Right cardiac atrium (tissue), 5 donors: Measurements from ENCODE around the gene TOX3. TPM values are rescaled to one million over a fixed set of nuclear protein-coding genes. Genes with fewer than 3 reads are reported as not detected.

Source experiments
- ATAC-seq, 2 donors: fragments of 200-7000 bp; cut with Tn5 transposase; one replicate each; pipeline versions ENCODE4 v1.8.0 to v1.9.1; 2020; ENCODE audit warnings: moderate library complexity in 2 of 2, mild to moderate bottlenecking in 1 of 2
- DNase-seq, 3 donors: peaks; one replicate each; pipeline ENCODE4 v3.0.0-alpha.2; 2020
- H3K27ac ChIP-seq: one replicate; pipeline ENCODE4 v1.5.1; 2013; ENCODE audit warnings: mild to moderate bottlenecking, low read length, control low read depth, moderate library complexity
- H3K27me3 ChIP-seq: one replicate; pipeline ENCODE4 v1.6.1; 2013; ENCODE audit not compliant: control insufficient read depth, insufficient read depth
- H3K4me1 ChIP-seq: one replicate; pipeline ENCODE4 v1.6.1; 2013; ENCODE audit warnings: low read length; ENCODE audit not compliant: control insufficient read depth, insufficient read depth
- H3K4me3 ChIP-seq: one replicate; pipeline ENCODE4 v1.5.1; 2013; ENCODE audit warnings: low read length, control low read depth
- H3K9me3 ChIP-seq: one replicate; pipeline ENCODE4 v1.6.1; 2013; ENCODE audit warnings: low read length; ENCODE audit not compliant: control insufficient read depth
- WGBS: extraction: QIAGEN DNeasy Blood & Tissue Kit; methylation state at CpG from one replicate; pipeline ENCODE4 v1.1.7; 2013; 5-methylcytosine and 5-hydroxymethylcytosine counted together
- intact Hi-C, 4 donors: fragments of 100-400 bp; cut with DNase I; formaldehyde crosslinking; loops; one replicate each; pipeline versions ENCODE4 v1.11.0 to v1.14.0; 2022 to 2023
- polyA plus RNA-seq: library from polyadenylated mRNA; stranded (reverse); fragments of 200-250 nt; gene quantifications from one replicate; pipeline ENCODE4 v1.2.3, GENCODE V29; 2013
- total RNA-seq, 4 donors: library from RNA; stranded (reverse); fragmentation: NEBNext Ultra II Directional; extraction: Animal tissue kit (Norgen Biotek cat#: 25700); gene quantifications; one replicate each; pipeline ENCODE4 v1.2.1, GENCODE V29; 2021
- donor health status: healthy with polysubstance abuse.
- donor health status: DM: no; HTN: yes; CAD: no.
- donor health status: DM: no; HTN: no; CAD: no.
- donor health status: DM: no; HTN: yes; CAD: no; lungs with severe emphysema.
- donor health status: DM: yes; HTN: yes; CAD: no.

TOX3 gene
- total and polyA plus RNA-seq, 5 donors = 0.02 TPM; not detected in 4

DNA sequence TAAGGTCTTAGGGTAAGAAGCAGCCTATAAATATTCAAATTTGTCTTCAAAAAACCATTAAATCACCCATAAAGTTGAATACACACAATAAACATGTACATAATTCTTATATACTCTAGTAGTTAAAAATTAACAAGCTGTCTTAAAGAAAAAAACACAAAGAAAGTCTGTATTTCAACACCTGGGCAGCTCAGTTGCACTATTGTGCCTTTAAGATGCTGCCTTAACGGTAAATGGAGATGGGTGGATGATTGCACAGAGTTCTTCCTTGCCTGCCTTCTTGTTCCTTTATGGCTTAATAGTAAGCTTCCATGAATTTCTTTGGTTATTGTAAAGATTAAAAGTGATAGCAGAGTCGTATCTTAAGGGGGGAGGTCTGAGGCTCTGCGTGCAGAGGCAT lies 105.1 kb downstream of the TOX3 start:
- H3K27ac ChIP-seq = no peak overlapping the region
- H3K9me3 ChIP-seq = peaks cover 2% of the 10 kb centered on the region
- 85% methylated on average over 3 of the region's 3 CpGs for WGBS
- DNase-seq = no peak
- ATAC-seq = no peak
- intact Hi-C loops = no loop called here
- H3K4me3 ChIP-seq = no peak overlapping the region
- no peaks in the 10 kb centered on the region for H3K27me3 ChIP-seq
- no peaks in the 10 kb centered on the region for H3K4me1 ChIP-seq

DNA sequence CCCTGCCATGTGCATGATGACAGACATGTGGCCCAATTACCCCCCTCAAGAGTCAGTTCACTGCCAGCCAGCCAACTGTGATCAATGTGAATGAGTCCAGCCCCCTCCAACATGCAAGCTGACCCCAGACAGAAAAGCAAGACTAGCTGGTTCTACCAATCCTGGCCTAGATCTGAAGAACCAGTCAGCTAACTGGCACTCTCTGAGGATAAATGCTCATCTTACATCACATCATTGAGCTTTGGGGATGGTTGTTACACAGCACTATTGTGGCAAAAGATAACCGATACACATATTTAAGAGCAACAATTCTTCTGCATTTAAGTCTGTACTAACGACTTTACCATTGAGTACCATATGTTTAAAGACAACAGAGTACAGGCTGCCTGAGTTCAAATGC lies 106.7 kb downstream of the TOX3 start:
- ATAC-seq (no peak), DNase-seq (no peak)
- H3K4me3 ChIP-seq = no peak overlapping the region
- WGBS = 90% methylated on average over 2 of the region's 2 CpGs
- no peaks in the 10 kb centered on the region for H3K4me1 ChIP-seq
- H3K27ac ChIP-seq = no peak overlapping the region
- peaks cover 2% of the 10 kb centered on the region for H3K9me3 ChIP-seq
- no peaks in the 10 kb centered on the region for H3K27me3 ChIP-seq
- intact Hi-C loops = no loop called here

DNA sequence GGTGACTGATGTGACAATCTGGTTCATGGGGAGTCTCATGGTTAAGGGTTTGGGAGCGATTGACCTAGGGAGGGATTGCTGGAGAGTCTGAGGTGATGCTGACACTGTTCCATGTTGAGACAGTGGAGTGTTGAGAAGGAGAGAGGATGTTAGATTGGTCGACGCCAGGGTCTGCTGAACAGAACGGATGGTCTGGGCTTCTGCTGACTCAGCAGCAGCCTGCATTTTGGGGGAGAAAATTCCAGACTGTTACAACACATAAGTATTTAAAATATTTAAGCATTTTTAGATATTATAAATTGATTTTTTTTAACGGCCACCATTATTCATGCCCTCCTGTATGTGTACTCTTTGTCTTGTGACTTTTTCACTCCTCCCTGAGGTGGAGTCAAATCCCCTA lies 107.2 kb downstream of the TOX3 start:
- DNase-seq (no peak), ATAC-seq (no peak)
- H3K9me3 ChIP-seq = peaks cover 2% of the 10 kb centered on the region
- H3K4me3 ChIP-seq = no peak overlapping the region
- H3K27ac ChIP-seq = no peak overlapping the region
- intact Hi-C loops = no loop called here
- 77% methylated on average over 5 of the region's 5 CpGs for WGBS
- H3K4me1 ChIP-seq = no peaks in the 10 kb centered on the region
- H3K27me3 ChIP-seq = no peaks in the 10 kb centered on the region

DNA sequence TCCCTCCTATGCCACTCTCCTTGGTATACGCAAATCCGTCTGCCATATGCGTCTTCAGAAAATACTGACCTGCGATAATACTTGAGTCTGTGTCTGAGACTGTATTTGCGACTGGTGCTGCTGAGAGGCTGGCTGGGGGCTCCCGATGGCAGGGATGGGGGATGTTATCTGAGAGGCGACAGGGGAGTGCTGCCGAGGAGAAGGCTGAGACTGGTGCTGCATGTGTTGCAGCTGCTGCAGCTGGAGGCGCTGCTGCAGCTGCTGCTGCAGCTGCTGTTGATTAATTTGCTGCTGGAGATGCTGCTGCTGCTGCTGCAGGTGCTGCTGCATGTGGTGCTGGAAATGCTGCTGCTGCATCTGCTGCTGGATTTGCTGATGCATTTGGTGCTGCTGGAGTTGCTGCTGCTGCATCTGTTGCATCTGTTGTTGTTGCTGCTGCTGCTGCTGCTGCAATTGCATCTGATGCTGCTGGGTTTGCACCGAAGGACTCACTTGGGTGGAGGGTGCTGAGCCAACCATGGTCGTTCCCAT lies 107.7 kb downstream of the TOX3 start:
- H3K27me3 ChIP-seq = no peaks in the 10 kb centered on the region
- peaks cover 2% of the 10 kb centered on the region for H3K9me3 ChIP-seq
- 73% methylated on average over 11 of the region's 11 CpGs for WGBS
- DNase-seq (no peak), ATAC-seq (no peak)
- intact Hi-C loops = no loop called here
- no peak overlapping the region for H3K4me3 ChIP-seq
- H3K4me1 ChIP-seq = no peaks in the 10 kb centered on the region
- no peak overlapping the region for H3K27ac ChIP-seq

DNA sequence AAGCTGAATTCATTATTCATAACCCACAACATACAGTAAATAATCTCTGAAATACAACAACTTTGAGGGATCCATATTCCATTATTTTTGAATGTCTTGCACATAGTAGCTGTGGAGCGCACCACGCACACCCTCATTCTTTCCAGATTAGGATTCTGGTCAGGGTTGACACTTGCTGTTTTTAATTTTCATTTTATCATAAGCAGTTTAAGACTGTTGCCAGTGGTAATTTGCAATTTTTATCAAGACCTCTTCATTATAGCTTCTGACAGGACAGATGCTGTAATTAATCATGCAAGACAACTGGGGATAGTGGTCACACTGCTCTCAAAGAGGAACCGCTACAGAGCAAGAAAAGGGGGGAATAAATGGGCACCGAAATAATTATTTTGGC lies 109.7 kb downstream of the TOX3 start:
- Histone ChIP-seq H3K9me3 (peaks cover 2% of the 10 kb centered on the region), H3K4me3 (no peak overlapping the region), H3K27me3 (no peaks in the 10 kb centered on the region), H3K27ac (no peak overlapping the region), H3K4me1 (no peaks in the 10 kb centered on the region)
- intact Hi-C loops = no loop called here
- 84% methylated on average over 4 of the region's 4 CpGs for WGBS
- DNase-seq (no peak), ATAC-seq (no peak)

DNA sequence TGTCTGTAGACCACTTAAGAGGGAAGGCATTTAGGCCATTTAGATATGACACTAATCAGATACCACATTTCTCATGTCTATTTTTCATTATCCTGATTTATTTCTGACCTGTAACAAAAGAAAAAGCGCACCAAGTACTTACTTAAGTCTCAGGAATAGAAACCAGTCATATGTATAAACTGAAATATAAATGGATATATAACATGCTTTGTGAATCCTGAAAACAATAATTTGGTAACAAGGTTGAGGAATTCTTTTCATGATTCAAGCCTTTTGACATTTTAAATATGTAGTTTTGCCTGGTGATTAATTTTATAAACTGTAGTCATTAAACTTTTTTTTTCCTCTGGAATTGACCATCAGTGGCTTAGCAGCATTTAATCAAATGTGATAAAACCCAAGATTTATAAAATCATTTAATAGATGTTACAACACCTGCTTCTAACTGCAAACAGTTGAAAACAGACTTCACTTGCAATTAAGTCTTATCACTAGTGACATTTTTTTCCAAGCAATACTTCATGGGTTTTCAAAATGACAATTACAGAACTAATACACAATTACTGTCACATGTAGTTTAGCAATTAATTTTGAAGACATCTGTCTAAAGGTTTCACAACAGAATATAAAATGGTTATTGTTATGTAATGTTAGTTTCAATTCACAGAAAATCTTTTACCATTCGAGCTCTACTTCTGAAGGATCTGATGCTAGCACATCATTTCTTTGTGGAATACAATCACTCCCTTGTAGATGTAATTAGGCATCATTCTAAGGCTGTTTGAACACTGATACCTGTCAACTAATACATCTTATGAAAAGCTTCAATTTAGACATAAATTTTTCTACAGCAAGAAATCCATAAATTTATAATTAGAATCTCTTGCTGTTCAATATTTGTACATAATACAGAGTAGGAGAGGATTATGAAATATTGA lies 110.3 kb downstream of the TOX3 start:
- DNase-seq = no peak
- Histone ChIP-seq H3K27me3 (no peaks in the 10 kb centered on the region), H3K27ac (no peak overlapping the region), H3K4me3 (no peak overlapping the region), H3K4me1 (no peaks in the 10 kb centered on the region), H3K9me3 (peaks cover 2% of the 10 kb centered on the region)
- intact Hi-C loops = no loop called here
- ATAC-seq = no peak
- WGBS = 72% methylated on average over 2 of the region's 2 CpGs

DNA sequence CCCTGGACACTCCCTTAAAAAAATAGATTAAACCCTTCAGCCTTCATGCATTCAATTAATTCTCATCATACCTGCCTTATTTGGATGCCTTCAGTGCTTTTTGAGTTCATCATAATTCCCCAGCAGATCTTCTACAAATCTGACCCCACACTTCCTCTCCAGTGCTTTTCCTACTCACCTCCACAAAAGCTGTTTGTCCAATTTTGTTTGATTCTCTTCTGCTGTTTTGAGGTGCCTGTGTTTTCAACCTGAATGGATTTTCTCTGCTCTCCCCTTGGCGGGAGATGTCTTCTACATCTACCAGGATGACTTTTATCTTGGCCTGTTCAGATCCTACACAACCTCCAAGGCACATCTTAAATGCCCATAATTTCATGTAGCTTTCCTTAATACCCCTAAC lies 112.7 kb downstream of the TOX3 start:
- intact Hi-C loops = no loop called here
- Histone ChIP-seq H3K27ac (no peak overlapping the region), H3K9me3 (no peaks in the 10 kb centered on the region), H3K4me1 (no peaks in the 10 kb centered on the region), H3K27me3 (no peaks in the 10 kb centered on the region), H3K4me3 (no peak overlapping the region)
- ATAC-seq = no peak
- 84% methylated on average over 1 of the region's 1 CpG for WGBS
- no peak for DNase-seq

DNA sequence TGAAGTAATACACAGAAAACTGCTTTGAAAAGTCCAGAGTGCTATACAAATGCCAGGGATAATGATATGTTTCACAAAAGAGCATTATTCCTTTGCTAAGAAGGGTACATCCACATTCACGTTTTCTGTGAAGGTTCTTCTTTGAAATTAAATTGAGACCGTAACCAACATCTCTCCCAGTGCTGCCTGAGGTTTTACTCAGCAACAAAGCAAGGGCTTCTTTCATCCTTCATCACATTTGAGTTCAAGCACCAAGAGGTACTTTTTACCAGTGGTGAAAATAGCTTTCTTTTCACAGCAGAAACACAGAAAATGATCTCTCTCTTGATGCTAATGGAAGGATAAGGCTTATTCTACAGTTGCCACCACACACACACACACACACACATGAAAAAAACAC lies 113.3 kb downstream of the TOX3 start:
- Histone ChIP-seq H3K27me3 (no peaks in the 10 kb centered on the region), H3K27ac (no peak overlapping the region), H3K4me3 (no peak overlapping the region), H3K9me3 (no peaks in the 10 kb centered on the region), H3K4me1 (no peaks in the 10 kb centered on the region)
- ATAC-seq (no peak), DNase-seq (no peak)
- intact Hi-C loops = no loop called here
- WGBS = 65% methylated on average over 2 of the region's 2 CpGs

DNA sequence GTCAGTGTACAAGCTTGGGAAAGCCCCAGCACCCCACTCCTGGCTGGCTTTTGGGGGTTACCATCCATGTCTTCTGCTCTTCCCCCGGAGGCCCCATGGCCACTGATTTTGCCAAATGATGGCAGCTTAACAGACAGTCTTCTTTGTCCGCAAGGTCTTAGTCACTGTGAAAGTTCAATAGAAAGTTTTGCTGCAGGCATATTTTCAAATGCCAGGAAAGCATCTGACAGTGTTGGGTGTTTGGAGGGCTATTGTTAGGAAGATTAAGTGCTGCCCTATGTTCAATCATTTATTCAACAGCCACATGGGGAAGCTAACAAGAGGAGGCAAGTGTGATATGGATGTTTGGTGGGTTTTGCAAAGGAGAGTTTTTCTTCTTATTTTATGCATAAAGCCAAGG lies 122.4 kb downstream of the TOX3 start:
- Histone ChIP-seq H3K27ac (no peak overlapping the region), H3K27me3 (no peaks in the 10 kb centered on the region), H3K4me1 (no peaks in the 10 kb centered on the region), H3K9me3 (no peaks in the 10 kb centered on the region), H3K4me3 (no peak overlapping the region)
- ATAC-seq (no peak), DNase-seq (no peak)
- WGBS = 93% methylated on average over 2 of the region's 2 CpGs
- intact Hi-C loops = no loop called here

DNA sequence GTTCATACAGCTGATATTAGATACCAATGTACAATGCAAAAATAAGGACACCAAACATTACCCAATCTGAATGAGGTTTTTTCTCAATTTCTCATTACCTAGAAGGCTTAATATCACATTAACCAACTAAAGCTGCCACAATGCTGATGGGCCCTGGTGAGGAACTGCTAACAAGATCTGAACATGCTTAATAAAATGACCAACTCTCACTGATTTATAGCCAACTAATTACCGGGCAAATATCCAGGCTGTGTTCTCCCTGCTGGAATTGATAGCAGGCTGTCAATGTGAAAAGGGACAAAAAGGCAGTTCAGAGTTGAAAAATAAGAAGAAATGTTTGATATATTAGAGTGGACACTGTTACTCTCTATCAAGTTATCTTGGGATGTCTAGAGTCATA lies 124.6 kb downstream of the TOX3 start:
- Histone ChIP-seq H3K27me3 (no peaks in the 10 kb centered on the region), H3K9me3 (no peaks in the 10 kb centered on the region), H3K4me1 (no peaks in the 10 kb centered on the region), H3K4me3 (no peak overlapping the region), H3K27ac (no peak overlapping the region)
- DNase-seq (no peak), ATAC-seq (no peak)
- intact Hi-C loops = no loop called here
- 46% methylated on average over 1 of the region's 1 CpG for WGBS

DNA sequence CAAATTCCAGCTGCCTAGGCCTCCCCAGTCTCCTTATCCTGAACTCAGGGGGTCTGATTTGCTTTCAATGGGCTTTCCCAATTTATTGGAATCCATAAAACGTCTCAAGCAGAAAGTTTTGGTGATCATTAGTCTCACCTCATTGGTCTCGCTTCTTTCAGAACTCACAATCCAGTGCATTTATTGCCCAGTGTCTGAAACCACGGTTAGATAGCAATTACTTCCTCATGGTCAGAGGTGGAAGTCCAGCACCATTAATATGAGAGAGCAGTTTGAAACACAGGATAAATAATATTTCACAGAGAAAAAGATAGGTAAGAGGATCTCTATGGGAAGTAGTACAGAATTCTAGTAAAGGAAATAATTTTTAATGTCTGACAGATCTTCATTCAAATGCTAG lies 128.7 kb downstream of the TOX3 start:
- ATAC-seq (no peak), DNase-seq (no peak)
- intact Hi-C loops = no loop called here
- H3K27me3 ChIP-seq = no peaks in the 10 kb centered on the region
- H3K9me3 ChIP-seq = no peaks in the 10 kb centered on the region
- H3K4me3 ChIP-seq = no peak overlapping the region
- H3K27ac ChIP-seq = no peak overlapping the region
- no peaks in the 10 kb centered on the region for H3K4me1 ChIP-seq
- whole genome bisulfite sequencing = 75% methylated on average over 3 of the region's 3 CpGs
